GM23338 (cell line): ENCODE measurements around the gene SMTN. TPM values are rescaled to one million over a fixed set of nuclear protein-coding genes. Genes with fewer than 3 reads are reported as not detected.

Experiments
- ATAC-seq: fragments of 200-7000 bp; cut with Tn5 transposase; 3 replicates; pipeline ENCODE4 v1.9.1; 2020
- DNase-seq: peaks from one replicate; pipeline ENCODE4 v3.0.0-alpha.2; 2015; ENCODE audit warnings: low spot score
- H2AFZ ChIP-seq: fragments of 200-600 bp; sonication (generic); 2 replicates; pipeline ENCODE4 v1.8.0; 2016; ENCODE audit warnings: antibody characterized with exemption, mild to moderate bottlenecking, moderate library complexity
- H3F3A ChIP-seq: fragments of 200-600 bp; sonication (generic); replicated peaks from 2 replicates; pipeline ENCODE4 v1.8.0; 2017; ENCODE audit warnings: antibody characterized with exemption, mixed run types, low read depth
- H3K27ac ChIP-seq: fragments of 200-600 bp; sonication (generic); 2 replicates; pipeline ENCODE4 v1.6.1; 2016; ENCODE audit warnings: low read depth
- H3K27me3 ChIP-seq: fragments of 200-600 bp; sonication (generic); 2 replicates; pipeline ENCODE4 v1.8.0; 2016; ENCODE audit warnings: mild to moderate bottlenecking, mixed run types, moderate library complexity; ENCODE audit not compliant: insufficient read depth
- H3K36me3 ChIP-seq: fragments of 200-600 bp; sonication (generic); 2 replicates; pipeline ENCODE4 v1.8.0; 2016; ENCODE audit warnings: mild to moderate bottlenecking; ENCODE audit not compliant: insufficient read depth
- H3K4me1 ChIP-seq: fragments of 200-600 bp; sonication (generic); 2 replicates; pipeline ENCODE4 v1.8.0; 2016; ENCODE audit warnings: mild to moderate bottlenecking, moderate library complexity; ENCODE audit not compliant: insufficient read depth
- H3K4me2 ChIP-seq: fragments of 200-600 bp; sonication (generic); 2 replicates; pipeline ENCODE4 v1.7.1; 2017; ENCODE audit warnings: mixed run types
- H3K4me3 ChIP-seq: fragments of 200-600 bp; sonication (generic); 2 replicates; pipeline ENCODE4 v1.6.1; 2016; ENCODE audit warnings: mixed run types
- H3K79me2 ChIP-seq: fragments of 200-600 bp; sonication (generic); replicated peaks from 2 replicates; pipeline ENCODE4 v1.8.0; 2017; ENCODE audit warnings: mild to moderate bottlenecking; ENCODE audit not compliant: insufficient read depth
- H3K9me2 ChIP-seq: fragments of 200-600 bp; sonication (generic); 2 replicates; pipeline ENCODE4 v1.8.0; 2017; ENCODE audit not compliant: insufficient read depth
- H4K20me1 ChIP-seq: fragments of 200-600 bp; sonication (generic); replicated peaks from 2 replicates; pipeline ENCODE4 v1.8.0; 2017; ENCODE audit warnings: mild to moderate bottlenecking; ENCODE audit not compliant: insufficient read depth
- H3K27ac Mint-ChIP-seq: 2 replicates; pipeline ENCODE4 v1.8.0; 2020; ENCODE audit warnings: inconsistent platforms, mild to moderate bottlenecking, moderate library complexity, mixed read lengths
- H3K27me3 Mint-ChIP-seq: 3 replicates; pipeline ENCODE4 v1.8.0; 2022; ENCODE audit warnings: low read depth, mild to moderate bottlenecking, moderate library complexity, mixed read lengths, inconsistent platforms; ENCODE audit not compliant: insufficient read depth, poor library complexity
- H3K36me3 Mint-ChIP-seq: 3 replicates; pipeline ENCODE4 v1.8.0; 2021; ENCODE audit warnings: low read depth, mild to moderate bottlenecking, inconsistent platforms, moderate library complexity, mixed read lengths
- H3K4me1 Mint-ChIP-seq: 3 replicates; pipeline ENCODE4 v1.8.0; 2020; ENCODE audit warnings: mild to moderate bottlenecking, inconsistent platforms, mixed read lengths
- H3K4me3 Mint-ChIP-seq: 3 replicates; pipeline ENCODE4 v1.8.0; 2021; ENCODE audit warnings: moderate library complexity, mild to moderate bottlenecking, inconsistent platforms, mixed read lengths
- H3K9me3 Mint-ChIP-seq: 3 replicates; pipeline ENCODE4 v1.8.0; 2020; ENCODE audit warnings: moderate library complexity, mild to moderate bottlenecking, inconsistent platforms, mixed read lengths
- CREB1 ChIP-seq: fragments of 250-450 bp; sonication (Bioruptor Pico); IDR thresholded peaks from 2 replicates; pipeline ENCODE4 v1.5.0; 2020; ENCODE audit warnings: low read depth, mild to moderate bottlenecking, moderate library complexity
- ETS1 ChIP-seq: IDR thresholded peaks from 2 replicates; pipeline ENCODE4 v1.6.1; 2016; ENCODE audit warnings: antibody characterized with exemption
- EZH2 ChIP-seq: fragments of 200-600 bp; sonication (generic); IDR thresholded peaks from one replicate; pipeline ENCODE4 v1.8.0; 2017; ENCODE audit warnings: antibody characterized with exemption, mild to moderate bottlenecking, low read depth; ENCODE audit not compliant: unreplicated experiment
- JUNB ChIP-seq: IDR thresholded peaks from one replicate; pipeline ENCODE4 v1.6.1; 2016; ENCODE audit warnings: antibody characterized with exemption; ENCODE audit not compliant: unreplicated experiment
- NANOG ChIP-seq: IDR thresholded peaks from 2 replicates; pipeline ENCODE4 v1.6.1; 2016; ENCODE audit warnings: antibody characterized with exemption, borderline replicate concordance
- POLR2AphosphoS5 ChIP-seq: IDR thresholded peaks from 2 replicates; pipeline ENCODE4 v1.6.1; 2016; ENCODE audit warnings: antibody characterized with exemption, low read depth
- STAT1 ChIP-seq: IDR thresholded peaks from one replicate; pipeline ENCODE4 v1.6.1; 2016; ENCODE audit warnings: antibody characterized with exemption; ENCODE audit not compliant: unreplicated experiment
- ZNF114 ChIP-seq: fragments of 250-450 bp; sonication (Bioruptor Pico); IDR thresholded peaks from 2 replicates; pipeline ENCODE4 v1.5.0; 2020; ENCODE audit warnings: mild to moderate bottlenecking, moderate library complexity
- ZNF462 ChIP-seq: fragments of 250-450 bp; sonication (Bioruptor Pico); IDR thresholded peaks from 2 replicates; pipeline ENCODE4 v1.5.0; 2020; ENCODE audit warnings: mild to moderate bottlenecking, moderate library complexity
- polyA plus RNA-seq: library from polyadenylated mRNA; unstranded; fragments of >200 nt; fragmentation: Nextera tagmentation; extraction: Ambion mirVana; gene quantifications from 2 replicates; pipeline ENCODE4 v1.2.1, GENCODE V29; 2016
- total RNA-seq: library from RNA; depleted of rRNA; stranded (reverse); fragments of >200 nt; shearing (Covaris generic); gene quantifications from 2 replicates; pipeline ENCODE4 v1.2.3, GENCODE V29; 2014
- TF ChIP-seq, protein P1 (sequence below), 2 experiments: fragments of 200-600 bp in 1 of 2; sonication (generic) in 1 of 2; conservative IDR thresholded peaks; 2 replicates each; pipeline versions ENCODE4 v1.5.1 to v1.6.1; 2016 to 2017; ENCODE audit warnings: antibody characterized with exemption in 2 of 2, low read depth in 2 of 2, mild to moderate bottlenecking in 2 of 2, moderate library complexity in 1 of 2

The SMTN gene
- total and polyA plus RNA-seq, 2 experiments from 2014 or later, result 27.4 to 32.2 TPM

GRCh38 chr22:31091106-31091975 lies 10.2 kb downstream of the SMTN start:
- peaks cover 13% of the 10 kb centered on the region for H3K27me3 Mint-ChIP-seq
- H3F3A ChIP-seq, result no peaks in the 10 kb centered on the region
- no peaks in the 10 kb centered on the region; the same call in 2 of the 3 replicates for H3K36me3 Mint-ChIP-seq
- H3K27ac ChIP-seq, result no peak overlapping the region
- no peak overlapping the region for H3K27ac Mint-ChIP-seq
- peaks cover 2% of the 10 kb centered on the region; the same call in 2 of the 3 replicates for H3K4me1 Mint-ChIP-seq
- no peaks in the 10 kb centered on the region for H3K27me3 ChIP-seq
- peak; percentile 19 for ATAC-seq
- no peaks in the 10 kb centered on the region for H3K9me2 ChIP-seq
- H3K4me2 ChIP-seq, result no peak overlapping the region
- H3K9me3 Mint-ChIP-seq, result no peaks in the 10 kb centered on the region
- H2AFZ ChIP-seq, result no peak overlapping the region
- H3K4me3 ChIP-seq, result no peak overlapping the region
- no peak for TF ChIP-seq EZH2
- TF ChIP-seq, protein P1, sequence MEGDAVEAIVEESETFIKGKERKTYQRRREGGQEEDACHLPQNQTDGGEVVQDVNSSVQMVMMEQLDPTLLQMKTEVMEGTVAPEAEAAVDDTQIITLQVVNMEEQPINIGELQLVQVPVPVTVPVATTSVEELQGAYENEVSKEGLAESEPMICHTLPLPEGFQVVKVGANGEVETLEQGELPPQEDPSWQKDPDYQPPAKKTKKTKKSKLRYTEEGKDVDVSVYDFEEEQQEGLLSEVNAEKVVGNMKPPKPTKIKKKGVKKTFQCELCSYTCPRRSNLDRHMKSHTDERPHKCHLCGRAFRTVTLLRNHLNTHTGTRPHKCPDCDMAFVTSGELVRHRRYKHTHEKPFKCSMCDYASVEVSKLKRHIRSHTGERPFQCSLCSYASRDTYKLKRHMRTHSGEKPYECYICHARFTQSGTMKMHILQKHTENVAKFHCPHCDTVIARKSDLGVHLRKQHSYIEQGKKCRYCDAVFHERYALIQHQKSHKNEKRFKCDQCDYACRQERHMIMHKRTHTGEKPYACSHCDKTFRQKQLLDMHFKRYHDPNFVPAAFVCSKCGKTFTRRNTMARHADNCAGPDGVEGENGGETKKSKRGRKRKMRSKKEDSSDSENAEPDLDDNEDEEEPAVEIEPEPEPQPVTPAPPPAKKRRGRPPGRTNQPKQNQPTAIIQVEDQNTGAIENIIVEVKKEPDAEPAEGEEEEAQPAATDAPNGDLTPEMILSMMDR (conservative IDR thresholded peaks at IDR 0.05; ENCODE audit: low read depth in 2 of 2), result no peak
- no peak for TF ChIP-seq STAT1
- TF ChIP-seq NANOG, result no peak
- TF ChIP-seq JUNB, result no peak
- no peak for TF ChIP-seq ETS1
- no peak for TF ChIP-seq POLR2AphosphoS5
- no peaks in the 10 kb centered on the region for H3K79me2 ChIP-seq
- no peaks in the 10 kb centered on the region for H3K36me3 ChIP-seq
- H3K4me3 Mint-ChIP-seq, result no peak overlapping the region
- H4K20me1 ChIP-seq, result no peaks in the 10 kb centered on the region
- DNase-seq, result peak; percentile 30
- no peaks in the 10 kb centered on the region; the same call in 1 of the 2 replicates for H3K4me1 ChIP-seq

DNA sequence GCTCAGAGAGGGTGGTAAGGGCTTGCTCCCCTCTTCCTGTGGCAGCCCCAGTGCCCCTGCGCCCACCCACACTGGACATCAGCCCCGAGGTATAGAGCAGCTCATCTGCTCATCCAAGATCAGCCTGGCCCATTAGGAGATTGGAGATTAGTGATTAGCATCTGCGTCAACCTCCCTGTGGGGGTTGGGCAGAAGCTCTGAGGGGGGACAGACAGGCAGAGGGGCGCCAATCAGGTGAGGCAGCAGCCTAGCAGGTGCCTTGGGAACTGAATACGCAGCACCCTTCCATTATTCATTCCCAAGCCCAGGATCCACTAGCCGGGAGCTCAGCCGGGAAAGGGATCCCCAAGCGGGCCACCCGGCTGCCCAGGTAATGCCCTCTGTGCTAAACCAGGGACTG lies 11.0 kb downstream of the SMTN start:
- Histone ChIP-seq H2AFZ (no peak overlapping the region), H3K36me3 (no peaks in the 10 kb centered on the region), H3K4me2 (no peak overlapping the region), H3K27me3 (no peaks in the 10 kb centered on the region), H3K9me2 (no peaks in the 10 kb centered on the region), H3K4me1 (no peaks in the 10 kb centered on the region; the same call in 1 of the 2 replicates), H3F3A (no peaks in the 10 kb centered on the region), H3K27ac (no peak overlapping the region), H4K20me1 (no peaks in the 10 kb centered on the region), H3K4me3 (no peak overlapping the region), H3K79me2 (no peaks in the 10 kb centered on the region)
- no peak for DNase-seq
- ATAC-seq, result no peak
- Mint-ChIP-seq H3K9me3 (no peaks in the 10 kb centered on the region), H3K27ac (no peak overlapping the region), H3K36me3 (no peaks in the 10 kb centered on the region; the same call in 2 of the 3 replicates), H3K4me1 (peaks cover 6% of the 10 kb centered on the region), H3K4me3 (no peak overlapping the region; the same call in 2 of the 3 replicates), H3K27me3 (peaks cover 17% of the 10 kb centered on the region)
- TF ChIP-seq EZH2 (no peak), POLR2AphosphoS5 (no peak), ZNF462 (CRISPR knock-in tag) (no peak), ZNF114 (no peak), CREB1 (CRISPR knock-in tag) (no peak), JUNB (no peak), ETS1 (no peak)
